K562 (cell line): ENCODE data around the gene KCTD21. TPM values are rescaled to one million over a fixed set of nuclear protein-coding genes. Genes with fewer than 3 reads are reported as not detected.

ENCODE experiments used
- ARID4B ChIP-seq: sonication (generic); formaldehyde crosslinking; IDR thresholded peaks from 2 replicates; pipeline ENCODE4 v1.8.0; 2022; ENCODE audit warnings: mild to moderate bottlenecking, missing genetic modification reagents
- CHAMP1 ChIP-seq: fragments of 450-650 bp; IDR thresholded peaks from 2 replicates; pipeline ENCODE4 v1.6.1; 2016; ENCODE audit warnings: mild to moderate bottlenecking
- CHD2 ChIP-seq: IDR thresholded peaks from 2 replicates; pipeline ENCODE4 v1.6.1; 2011; ENCODE audit warnings: low read depth, low read length
- E2F8 ChIP-seq: fragments of 450-650 bp; IDR thresholded peaks from 2 replicates; pipeline ENCODE4 v1.7.1; 2018; ENCODE audit warnings: mild to moderate bottlenecking, low read depth; ENCODE audit not compliant: partially characterized antibody
- FOXP1 ChIP-seq: sonication (generic); formaldehyde crosslinking; IDR thresholded peaks from 2 replicates; pipeline ENCODE4 v1.8.0; 2022; ENCODE audit warnings: mild to moderate bottlenecking, missing genetic modification reagents
- GABPA ChIP-seq: fragments of 200-800 bp; sonication (Bioruptor generic); conservative IDR thresholded peaks from 2 replicates; pipeline ENCODE4 v1.6.1; 2016; ENCODE audit warnings: low read depth, missing genetic modification characterization, missing compliant biosample characterization
- HDGF ChIP-seq: fragments of 450-650 bp; IDR thresholded peaks from 2 replicates; pipeline ENCODE4 v1.6.1; 2016
- JUN ChIP-seq, 2 experiments: sonication (generic) in 1 of 2; formaldehyde crosslinking in 1 of 2; IDR thresholded peaks; 2 replicates each; pipeline versions ENCODE4 v1.6.1 to v1.8.0; 2012 to 2022; ENCODE audit warnings: borderline replicate concordance in 2 of 2, mild to moderate bottlenecking in 2 of 2, improper control_type of control experiment in 1 of 2, low read depth in 1 of 2, low read length in 1 of 2, missing genetic modification reagents in 1 of 2
- MCM2 ChIP-seq: fragments of 450-650 bp; IDR thresholded peaks from 2 replicates; pipeline ENCODE4 v1.6.1; 2017; ENCODE audit warnings: low read depth, mild to moderate bottlenecking
- MTA3 ChIP-seq: fragments of 450-650 bp; formaldehyde crosslinking; IDR thresholded peaks from 2 replicates; pipeline ENCODE4 v1.6.1; 2017; ENCODE audit warnings: mild to moderate bottlenecking, borderline replicate concordance
- TCF3 ChIP-seq: sonication (generic); formaldehyde crosslinking; IDR thresholded peaks from 2 replicates; pipeline ENCODE4 v1.4.0; 2020; ENCODE audit warnings: mild to moderate bottlenecking, missing genetic modification reagents
- TEAD1 ChIP-seq, 2 experiments: fragments of 450-650 bp in 1 of 2; sonication (generic) in 1 of 2; formaldehyde crosslinking; IDR thresholded peaks; 2 replicates each; pipeline versions ENCODE4 v1.4.0 to v1.8.0; 2020 to 2022; ENCODE audit warnings: mild to moderate bottlenecking in 2 of 2, missing genetic modification reagents in 1 of 2
- YY1 ChIP-seq, 3 experiments: IDR thresholded peaks; 2 replicates each; pipeline ENCODE4 v1.6.1; 2011; ENCODE audit warnings: low read length in 2 of 3, mild to moderate bottlenecking in 2 of 3, moderate library complexity in 2 of 3, borderline replicate concordance in 1 of 3, control low read depth in 1 of 3, low read depth in 1 of 3; ENCODE audit not compliant: insufficient read depth in 3 of 3, insufficient replicate concordance in 2 of 3, control insufficient read depth in 1 of 3, insufficient read length in 1 of 3; ENCODE audit errors: extremely low read depth in 1 of 3
- ZNF347 ChIP-seq: fragments of 450-650 bp; formaldehyde crosslinking; IDR thresholded peaks from 2 replicates; pipeline ENCODE4 v1.4.0; 2020; ENCODE audit warnings: low read depth, mild to moderate bottlenecking, moderate library complexity
- polyA plus RNA-seq, 8 experiments: library from polyadenylated mRNA; depleted of rRNA in 4 of 8; stranded (reverse) in 5 of 8; unstranded in 3 of 8; fragments of >200 nt; fragmentation: Nextera tagmentation in 2 of 8; fragmentation: Illumina TruSeq in 1 of 8; extraction: Ambion mirVana in 2 of 8; extraction: Trizol in 1 of 8; gene quantifications; 2 replicates each; pipeline versions ENCODE4 v1.2.1 to v1.2.3, GENCODE V29; 2011 to 2014; ENCODE audit warnings: inconsistent platforms in 1 of 8, missing spikeins in 1 of 8
- total RNA-seq, 7 experiments: library from RNA; depleted of rRNA in 6 of 7; stranded (reverse); fragments of >200 nt in 6 of 7; fragmentation: Illumina TruSeq in 2 of 7; extraction: Trizol in 2 of 7; gene quantifications; 2 replicates each; pipeline versions ENCODE4 v1.2.1 to v1.2.3, GENCODE V29; 2011 to 2021; ENCODE audit warnings: low replicate concordance in 1 of 7

KCTD21 gene
- total and polyA plus RNA-seq, 9 of the 15 experiments (the other 6 are each of a cell fraction or from before 2014, with no cell fraction given): 0.34 to 5.4 (median 1.9) TPM

GRCh38 chr11:78139422-78140391 lies 48.7 kb downstream of the KCTD21 start, which contains the start of gene ALG8 (continued):
- no peak for TF ChIP-seq CHAMP1
- TF ChIP-seq JUN (IDR thresholded peaks at IDR 0.05; ENCODE audit: borderline replicate concordance, low read depth, low read length): peak; percentile 80; the same call in 1 of the 2 replicates
- TF ChIP-seq JUN (CRISPR knock-in tag; IDR thresholded peaks at IDR 0.05; ENCODE audit: borderline replicate concordance): no peak; the same call in 1 of the 2 replicates
- TF ChIP-seq TEAD1 (CRISPR knock-in tag; IDR thresholded peaks at IDR 0.05): peak in 1 of 2 experiments; percentile 51; a peak in 1 of 4 replicates
- no peak for TF ChIP-seq E2F8
- TF ChIP-seq TCF3 (CRISPR knock-in tag): no peak; the same call in 1 of the 2 replicates
- peak; percentile 70 for TF ChIP-seq FOXP1 (CRISPR knock-in tag)
- peak; percentile 89 for TF ChIP-seq GABPA (tag)
- TF ChIP-seq HDGF: no peak
- TF ChIP-seq CHD2: peak; percentile 29; the same call in 1 of the 2 replicates
- no peak for TF ChIP-seq MCM2
- TF ChIP-seq ZNF347 (CRISPR knock-in tag): no peak
- peak; percentile 93 to 99 (median 98) for TF ChIP-seq YY1 (IDR thresholded peaks at IDR 0.05; ENCODE audit: borderline replicate concordance in 1 of 3, control insufficient read depth in 1 of 3, extremely low read depth in 1 of 3, insufficient read depth in 3 of 3, insufficient read length in 1 of 3, insufficient replicate concordance in 2 of 3, low read depth in 1 of 3, low read length in 2 of 3)
- TF ChIP-seq ARID4B (CRISPR knock-in tag): peak; percentile 86
- no peak; the same call in 1 of the 2 replicates for TF ChIP-seq MTA3
